ENCODE data around the gene C1GALT1C1. TPM values are rescaled to one million over a fixed set of nuclear protein-coding genes. Genes with fewer than 3 reads are reported as not detected.
A peak's percentile ranks its signal among the peaks of the same experiment; 100 is the strongest.

The C1GALT1C1 gene
- total and polyA plus RNA-seq, 11 donors = 12.9 to 29.3 (median 18.5) TPM

DNA sequence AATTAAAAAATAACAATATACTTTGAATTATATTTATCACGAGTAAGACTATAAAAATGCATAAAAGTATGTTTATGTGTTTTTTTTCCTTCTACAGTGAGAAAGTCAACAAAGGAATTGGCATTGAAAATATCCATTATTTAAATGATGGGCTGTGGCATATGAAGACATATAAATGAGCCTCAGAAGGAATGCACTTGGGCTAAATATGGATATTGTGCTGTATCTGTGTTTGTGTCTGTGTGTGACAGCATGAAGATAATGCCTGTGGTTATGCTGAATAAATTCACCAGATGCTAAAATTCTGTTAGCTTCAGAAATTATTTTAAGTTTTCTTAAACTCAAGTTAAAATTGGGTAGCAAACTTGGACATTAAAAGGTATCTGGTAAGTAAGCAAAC lies 17.8 kb downstream of the C1GALT1C1 start:
- intact Hi-C loops (cut with DNase I) = no loop called here
- DNase-seq (no peak), ATAC-seq (no peak)
- H3K36me3 ChIP-seq = peaks cover 0 to 95% (median 60%) of the 10 kb centered on the region in 9 donors
- no peaks in the 10 kb centered on the region for H3K9me3 ChIP-seq
- 78 to 98% (median 86%) methylated on average over 1 of the region's 1 CpG for WGBS, 4 donors
- no peaks in the 10 kb centered on the region for H3K4me1 ChIP-seq
- no peak overlapping the region for H3K4me3 ChIP-seq
- H3K27me3 ChIP-seq = no peaks in the 10 kb centered on the region
- H3K27ac ChIP-seq = no peak overlapping the region
- TF ChIP-seq POLR2A (IDR thresholded peaks at IDR 0.05) = no peak
- TF ChIP-seq, protein P1, sequence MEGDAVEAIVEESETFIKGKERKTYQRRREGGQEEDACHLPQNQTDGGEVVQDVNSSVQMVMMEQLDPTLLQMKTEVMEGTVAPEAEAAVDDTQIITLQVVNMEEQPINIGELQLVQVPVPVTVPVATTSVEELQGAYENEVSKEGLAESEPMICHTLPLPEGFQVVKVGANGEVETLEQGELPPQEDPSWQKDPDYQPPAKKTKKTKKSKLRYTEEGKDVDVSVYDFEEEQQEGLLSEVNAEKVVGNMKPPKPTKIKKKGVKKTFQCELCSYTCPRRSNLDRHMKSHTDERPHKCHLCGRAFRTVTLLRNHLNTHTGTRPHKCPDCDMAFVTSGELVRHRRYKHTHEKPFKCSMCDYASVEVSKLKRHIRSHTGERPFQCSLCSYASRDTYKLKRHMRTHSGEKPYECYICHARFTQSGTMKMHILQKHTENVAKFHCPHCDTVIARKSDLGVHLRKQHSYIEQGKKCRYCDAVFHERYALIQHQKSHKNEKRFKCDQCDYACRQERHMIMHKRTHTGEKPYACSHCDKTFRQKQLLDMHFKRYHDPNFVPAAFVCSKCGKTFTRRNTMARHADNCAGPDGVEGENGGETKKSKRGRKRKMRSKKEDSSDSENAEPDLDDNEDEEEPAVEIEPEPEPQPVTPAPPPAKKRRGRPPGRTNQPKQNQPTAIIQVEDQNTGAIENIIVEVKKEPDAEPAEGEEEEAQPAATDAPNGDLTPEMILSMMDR (IDR thresholded peaks at IDR 0.05) = no peak

DNA sequence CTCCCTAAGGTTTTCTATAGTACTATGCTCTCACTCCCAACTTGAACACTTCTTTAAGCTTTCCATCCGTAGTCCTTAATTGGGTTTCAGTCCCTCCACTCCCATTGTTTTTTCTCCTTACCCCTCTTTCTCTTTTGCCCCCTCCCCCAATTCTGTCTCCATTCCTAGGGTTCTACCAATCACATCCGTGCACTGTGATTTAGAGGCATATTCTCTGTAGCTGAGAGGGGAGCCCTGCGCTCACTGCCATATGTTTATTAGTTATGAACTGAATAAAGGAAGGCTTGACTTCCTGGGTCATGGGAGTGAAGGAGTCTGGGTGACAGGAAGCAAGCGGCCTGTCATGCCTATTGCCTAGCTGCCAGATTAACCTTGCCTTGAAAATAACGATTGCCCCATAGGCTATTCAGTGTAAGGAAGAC lies 25.5 kb downstream of the C1GALT1C1 start:
- no peaks in the 10 kb centered on the region for H3K27me3 ChIP-seq
- H3K36me3 ChIP-seq = peaks cover 0 to 33% (median 16%) of the 10 kb centered on the region in 9 donors
- intact Hi-C loops (cut with DNase I) = loop anchor here in 8 of 10 donors (1.0 to 5.0 kb wide), 3 partner anchors 42 to 44 kb away; partner anchors contain the start of gene CUL4B (in 7 of the 8)
- 0 to 24% (median 12%) methylated on average over 5 of the region's 5 CpGs for WGBS, 4 donors
- ATAC-seq = peak; percentile 45 to 85 (median 73)
- no peaks in the 10 kb centered on the region for H3K9me3 ChIP-seq
- DNase-seq = peak in 3 of 5 donors; percentile 9 to 41 (median 25)
- H3K4me3 ChIP-seq = peak overlapping the region; percentile 18 to 82 (median 70)
- H3K27ac ChIP-seq = peak overlapping the region; percentile 77 to 93 (median 86)
- TF ChIP-seq, protein P1 (IDR thresholded peaks at IDR 0.05) = no peak
- no peak for TF ChIP-seq POLR2A (IDR thresholded peaks at IDR 0.05)
- peaks cover 0 to 17% (median 8%) of the 10 kb centered on the region in 12 donors for H3K4me1 ChIP-seq

DNA sequence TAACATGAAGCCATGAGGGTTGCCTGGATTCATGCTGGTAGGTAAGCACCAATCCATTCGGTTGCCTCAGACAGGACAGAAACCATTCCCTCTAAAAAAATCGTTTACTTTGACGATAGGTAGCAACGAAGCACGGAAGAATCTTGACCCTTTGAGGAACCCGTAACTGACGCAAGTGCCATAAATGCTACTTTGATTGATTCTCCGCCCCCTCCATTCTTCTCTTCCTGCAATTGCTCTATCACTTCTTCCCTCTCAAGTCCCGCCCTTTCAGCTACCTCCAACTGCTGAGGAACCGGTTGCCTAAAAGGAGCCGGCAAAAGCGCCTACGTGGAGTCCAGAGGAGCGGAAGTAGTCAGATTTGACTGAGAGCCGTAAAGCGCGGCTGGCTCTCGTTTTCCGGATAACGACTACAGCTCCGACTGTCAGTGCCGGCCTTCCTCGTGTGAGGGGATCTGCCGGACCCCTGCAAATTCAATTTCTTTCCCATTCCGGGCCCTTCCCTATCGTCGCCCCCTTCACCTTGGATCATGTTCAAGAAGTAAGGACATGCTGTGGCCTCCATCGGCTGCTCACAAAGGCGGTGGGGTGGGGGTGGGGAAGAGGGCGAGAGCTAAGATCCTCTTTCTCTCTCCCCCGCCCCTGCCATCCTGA lies 26.0 kb downstream of the C1GALT1C1 start, which contains the start of gene MCTS1:
MCTS1 (plus strand) TSS at position 395 of the 654 bp plus-strand sequence; CDS start at position 531, 136 bp downstream.
- TF ChIP-seq POLR2A (IDR thresholded peaks at IDR 0.05) = peak in 1 of 2 donors; percentile 48
- TF ChIP-seq, protein P1 (IDR thresholded peaks at IDR 0.05) = no peak
- H3K9me3 ChIP-seq = no peaks in the 10 kb centered on the region
- H3K27me3 ChIP-seq = no peaks in the 10 kb centered on the region
- H3K36me3 ChIP-seq = peaks cover 0 to 27% (median 11%) of the 10 kb centered on the region in 9 donors
- 0 to 45% (median 19%) methylated on average over 29 to 31 of the region's 31 CpGs for WGBS, 4 donors
- peak; percentile 78 to 87 (median 85) for DNase-seq
- peak within 1 kb of the TSS; percentile 77 to 93 (median 86) for H3K27ac ChIP-seq
- ATAC-seq = peak; percentile 95 to 97 (median 96)
- peaks cover 0 to 17% (median 8%) of the 10 kb centered on the region in 12 donors for H3K4me1 ChIP-seq
- peak within 1 kb of the TSS; percentile 18 to 82 (median 70) for H3K4me3 ChIP-seq
- intact Hi-C loops (cut with DNase I) = loop anchor here (1.0 to 5.0 kb wide), 6 partner anchors 26 to 44 kb away; partner anchors contain the start of genes CUL4B (in 8 of the 10) and C1GALT1C1 (in 1 of the 10)

DNA sequence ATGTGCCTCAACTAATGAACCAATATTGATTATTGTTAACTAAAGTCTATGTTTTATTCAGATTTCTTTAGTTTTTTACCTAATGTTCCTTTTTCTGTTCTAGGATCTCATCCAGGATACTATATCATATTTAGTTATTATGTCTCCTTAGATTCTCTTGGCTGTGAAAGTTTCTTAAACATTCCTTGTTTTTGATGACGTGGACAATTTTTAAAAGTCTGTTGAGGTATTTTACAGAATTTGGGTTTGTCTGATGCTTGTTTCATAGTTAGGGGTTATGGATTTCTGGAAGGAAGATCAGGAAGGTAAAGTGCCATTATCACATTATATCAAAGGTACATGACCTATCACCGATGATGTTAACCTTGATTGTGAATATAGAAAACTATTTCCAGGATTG lies 44.2 kb downstream of the C1GALT1C1 start:
- intact Hi-C loops (cut with DNase I) = no loop called here
- Histone ChIP-seq H3K27ac (no peak overlapping the region), H3K36me3 (no peaks in the 10 kb centered on the region), H3K27me3 (peaks cover 0 to 7% (median 0%) of the 10 kb centered on the region in 9 donors), H3K4me3 (no peak overlapping the region), H3K4me1 (no peaks in the 10 kb centered on the region), H3K9me3 (no peaks in the 10 kb centered on the region)
- ATAC-seq = no peak
- 80 to 95% (median 87%) methylated on average over 2 of the region's 2 CpGs for whole genome bisulfite sequencing, 4 donors
- no peak for DNase-seq
- no peak for TF ChIP-seq POLR2A (IDR thresholded peaks at IDR 0.05)
- TF ChIP-seq, protein P1 (IDR thresholded peaks at IDR 0.05) = no peak
